ENCODE data around the gene CTNND2.

CTNND2 gene

GRCh38 chr5:11777096-11777495 lies 127.2 kb downstream of the CTNND2 start:
- DNase-seq: no peak

GRCh38 chr5:11770310-11770709 lies 133.9 kb downstream of the CTNND2 start:
- no peak for DNase-seq

- DNase-seq: no peak
Observed at GRCh38 chr5:11760934-11761603, 143.2 kb downstream of the CTNND2 start.

- no peak for DNase-seq
Observed at GRCh38 chr5:11758321-11758720, 145.9 kb downstream of the CTNND2 start.

- no peak for DNase-seq
Observed at GRCh38 chr5:11757661-11758060, 146.6 kb downstream of the CTNND2 start.

- DNase-seq: no peak
Observed at GRCh38 chr5:11737010-11737409, 167.2 kb downstream of the CTNND2 start.

GRCh38 chr5:11734369-11734768 lies 169.9 kb downstream of the CTNND2 start:
- no peak for DNase-seq

- no peak for DNase-seq
Observed at GRCh38 chr5:11733840-11734192, 170.4 kb downstream of the CTNND2 start.

- DNase-seq: no peak
Observed at GRCh38 chr5:11733185-11733839, 170.9 kb downstream of the CTNND2 start.

GRCh38 chr5:11724940-11725339 lies 179.3 kb downstream of the CTNND2 start:
- no peak for DNase-seq

GRCh38 chr5:11719888-11720481 lies 184.3 kb downstream of the CTNND2 start:
- peak in 1 of 5 experiments; percentile 14 for DNase-seq

- DNase-seq: no peak
Observed at GRCh38 chr5:11715461-11716196, 188.6 kb downstream of the CTNND2 start.

GRCh38 chr5:11711932-11712331 lies 192.3 kb downstream of the CTNND2 start:
- no peak for DNase-seq

- DNase-seq: no peak
Observed at GRCh38 chr5:11709021-11709420, 195.2 kb downstream of the CTNND2 start.

- DNase-seq: no peak
Observed at GRCh38 chr5:11704916-11705315, 199.3 kb downstream of the CTNND2 start.

GRCh38 chr5:11700391-11700790 lies 203.9 kb downstream of the CTNND2 start:
- no peak for DNase-seq

GRCh38 chr5:11692636-11693035 lies 211.6 kb downstream of the CTNND2 start:
- no peak for DNase-seq

- no peak for DNase-seq
Observed at GRCh38 chr5:11687498-11687897, 216.7 kb downstream of the CTNND2 start.

GRCh38 chr5:11684607-11685006 lies 219.6 kb downstream of the CTNND2 start:
- DNase-seq: no peak

- no peak for DNase-seq
Observed at GRCh38 chr5:11683666-11684065, 220.6 kb downstream of the CTNND2 start.

GRCh38 chr5:11681796-11682195 lies 222.4 kb downstream of the CTNND2 start:
- DNase-seq: no peak

GRCh38 chr5:11679676-11680075 lies 224.6 kb downstream of the CTNND2 start:
- DNase-seq: no peak

GRCh38 chr5:11675184-11675583 lies 229.1 kb downstream of the CTNND2 start:
- no peak for DNase-seq

All from T-helper 2 cell (primary cell).